Epithelial cell of esophagus (primary cell): ENCODE measurements around the gene WSCD2.

Source experiments
- DNase-seq: peaks from one replicate; pipeline ENCODE4 v3.0.0; 2010; ENCODE audit warnings: low read depth
- H3K4me3 ChIP-seq: 2 replicates; pipeline ENCODE4 v1.5.1; 2011; ENCODE audit warnings: mild to moderate bottlenecking, low read length, control low read depth
- TF ChIP-seq, protein P1 (sequence below): IDR thresholded peaks from 2 replicates; pipeline ENCODE4 v1.5.1; 2011; ENCODE audit warnings: low read depth, mild to moderate bottlenecking, low read length, control low read depth, inconsistent platforms; ENCODE audit not compliant: insufficient read depth; ENCODE audit errors: missing control alignments

Gene WSCD2

GRCh38 chr12:108115123-108116121 lies 13.7 kb upstream of the WSCD2 start:
- DNase-seq: no peak
- TF ChIP-seq, protein P1, sequence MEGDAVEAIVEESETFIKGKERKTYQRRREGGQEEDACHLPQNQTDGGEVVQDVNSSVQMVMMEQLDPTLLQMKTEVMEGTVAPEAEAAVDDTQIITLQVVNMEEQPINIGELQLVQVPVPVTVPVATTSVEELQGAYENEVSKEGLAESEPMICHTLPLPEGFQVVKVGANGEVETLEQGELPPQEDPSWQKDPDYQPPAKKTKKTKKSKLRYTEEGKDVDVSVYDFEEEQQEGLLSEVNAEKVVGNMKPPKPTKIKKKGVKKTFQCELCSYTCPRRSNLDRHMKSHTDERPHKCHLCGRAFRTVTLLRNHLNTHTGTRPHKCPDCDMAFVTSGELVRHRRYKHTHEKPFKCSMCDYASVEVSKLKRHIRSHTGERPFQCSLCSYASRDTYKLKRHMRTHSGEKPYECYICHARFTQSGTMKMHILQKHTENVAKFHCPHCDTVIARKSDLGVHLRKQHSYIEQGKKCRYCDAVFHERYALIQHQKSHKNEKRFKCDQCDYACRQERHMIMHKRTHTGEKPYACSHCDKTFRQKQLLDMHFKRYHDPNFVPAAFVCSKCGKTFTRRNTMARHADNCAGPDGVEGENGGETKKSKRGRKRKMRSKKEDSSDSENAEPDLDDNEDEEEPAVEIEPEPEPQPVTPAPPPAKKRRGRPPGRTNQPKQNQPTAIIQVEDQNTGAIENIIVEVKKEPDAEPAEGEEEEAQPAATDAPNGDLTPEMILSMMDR: no peak
- H3K4me3 ChIP-seq: no peak overlapping the region

- no peak for DNase-seq
- TF ChIP-seq, protein P1: no peak
- H3K4me3 ChIP-seq: no peak overlapping the region
These were observed 12.8 kb upstream of the WSCD2 start for GRCh38 chr12:108116254-108116653.

DNA sequence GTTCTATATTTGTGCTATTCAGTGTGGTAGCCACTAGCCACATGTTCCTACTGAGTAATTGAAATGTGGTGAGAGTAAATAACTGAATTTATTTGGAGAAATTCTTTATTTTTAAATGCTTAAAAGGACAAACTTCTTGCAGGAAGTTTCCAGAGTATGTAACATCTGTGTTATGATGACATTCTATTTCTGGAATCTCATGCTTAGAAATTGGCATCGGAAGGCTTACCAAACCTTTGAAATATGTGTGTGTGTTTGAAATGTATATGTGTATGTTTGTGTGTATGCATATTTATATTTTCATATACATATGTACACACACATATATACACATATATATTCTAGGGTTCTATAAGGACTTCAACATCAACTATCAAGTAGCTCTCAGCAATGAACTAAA lies 12.4 kb upstream of the WSCD2 start:
- DNase-seq: no peak
- TF ChIP-seq, protein P1: no peak
- no peak overlapping the region for H3K4me3 ChIP-seq

- TF ChIP-seq, protein P1: no peak
- peak; percentile 66 for DNase-seq
- no peak overlapping the region for H3K4me3 ChIP-seq
These were observed 11.8 kb upstream of the WSCD2 start for GRCh38 chr12:108117163-108117849.

DNA sequence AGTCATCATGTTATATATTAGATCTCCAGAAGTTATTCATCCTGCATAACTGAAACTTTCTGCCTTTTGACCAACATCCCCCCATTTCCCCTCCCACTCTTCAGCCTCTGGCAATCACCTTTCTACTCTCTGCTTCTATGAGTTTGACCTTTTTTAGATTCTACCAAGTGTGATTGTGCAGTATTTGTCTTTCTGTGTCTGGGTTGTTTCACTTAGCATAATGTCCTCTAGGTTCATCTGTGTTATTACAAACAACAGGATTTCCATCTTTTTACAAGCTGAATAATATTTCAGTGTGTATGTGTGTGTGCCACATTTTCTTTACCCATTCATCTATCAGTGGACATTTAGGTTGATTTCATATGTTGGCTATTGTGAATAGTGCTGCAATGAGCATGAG lies 11.2 kb upstream of the WSCD2 start:
- TF ChIP-seq, protein P1: no peak
- DNase-seq: no peak
- no peak overlapping the region for H3K4me3 ChIP-seq

DNA sequence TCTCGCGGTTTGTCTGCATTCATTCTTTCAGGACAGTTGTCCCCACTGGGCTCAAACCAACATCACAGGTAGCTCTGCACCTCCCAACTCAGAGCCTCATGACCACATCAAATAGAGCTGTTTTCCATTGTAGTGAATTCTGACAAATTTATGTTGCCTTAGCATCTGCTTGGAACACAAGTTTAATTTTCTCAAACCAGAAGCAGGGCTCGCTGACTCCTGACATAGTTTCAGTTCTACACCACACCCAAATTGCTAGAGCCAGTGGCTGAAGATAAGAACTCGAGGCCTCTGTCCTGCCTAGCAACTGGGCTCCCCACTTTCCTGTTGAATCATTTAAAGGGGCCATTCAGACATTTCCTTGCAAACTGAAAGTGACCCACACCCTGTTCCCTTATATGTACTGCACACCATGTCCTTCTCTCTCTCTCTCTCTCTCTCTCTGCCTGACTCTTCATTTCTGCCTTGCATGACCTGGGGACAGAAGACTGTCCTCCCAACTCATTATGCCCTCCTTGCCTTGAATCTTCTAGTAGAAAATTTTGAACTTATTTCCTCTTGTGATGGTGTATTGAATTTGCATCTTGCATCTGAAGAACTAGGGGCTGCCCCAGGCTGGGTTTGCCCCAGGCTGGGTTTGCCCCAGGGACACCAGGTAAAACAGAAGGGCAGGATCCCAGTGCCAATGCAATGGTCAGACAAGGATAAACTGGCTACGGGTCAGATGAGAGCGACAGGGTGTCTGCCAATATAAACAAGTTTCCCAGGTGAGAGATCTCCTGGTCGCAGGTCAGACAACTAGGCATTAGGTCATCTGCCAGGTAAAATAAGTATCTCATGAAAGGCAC lies 9.7 kb upstream of the WSCD2 start:
- no peak for DNase-seq
- TF ChIP-seq, protein P1: no peak
- H3K4me3 ChIP-seq: no peak overlapping the region
